ENCODE data around the gene SMPDL3A.

Gene SMPDL3A

DNA sequence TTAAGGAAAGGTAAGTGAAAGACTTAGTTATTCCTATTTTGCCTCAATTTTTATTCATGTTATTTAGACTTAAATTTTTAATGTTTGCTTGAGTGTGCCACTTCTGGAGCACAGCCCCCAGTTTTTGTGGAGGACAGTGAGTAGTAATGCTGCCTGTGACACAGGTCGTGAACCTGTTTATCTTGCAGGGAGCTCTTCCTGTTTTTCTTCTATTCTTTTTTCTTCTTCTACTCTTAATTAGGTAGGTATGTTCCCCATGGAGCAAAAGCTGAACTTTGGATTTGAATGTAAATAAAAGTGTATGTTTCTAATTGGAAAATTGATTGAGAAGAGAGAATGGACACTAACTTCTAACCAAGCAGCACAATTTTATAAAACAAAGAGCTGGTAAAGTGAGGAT, 12.3 kb downstream of the SMPDL3A start:
- in situ Hi-C loops (cut with HindIII; ENCODE audit: low sequenced_read_pairs) = loop anchor here (5.0 kb wide), 1 partner anchor 69 kb away; no protein-coding TSS in a partner anchor

DNA sequence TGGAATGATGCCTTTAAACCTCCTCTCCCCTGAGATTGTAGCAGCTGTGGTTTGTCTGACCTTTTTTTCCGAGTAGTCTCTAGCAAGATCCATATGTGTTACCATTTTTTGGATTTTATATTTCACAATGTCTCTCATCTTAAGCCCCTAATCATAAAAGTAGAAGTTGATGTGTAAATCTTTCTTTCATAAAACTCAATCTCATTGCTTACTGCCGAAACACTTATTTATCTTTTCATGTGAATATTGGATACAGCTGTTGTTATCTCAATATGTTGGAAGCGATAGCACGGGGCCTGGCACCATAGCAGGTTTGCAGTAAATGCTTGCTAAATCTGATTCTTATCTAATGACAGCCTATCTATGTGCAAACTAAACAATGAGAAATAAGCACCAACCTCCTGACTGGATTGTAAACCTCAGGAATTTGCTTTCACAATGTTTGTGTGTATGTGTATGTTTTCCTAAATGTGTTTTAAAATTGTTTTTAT, 14.2 kb downstream of the SMPDL3A start:
- in situ Hi-C loops (cut with HindIII; ENCODE audit: low sequenced_read_pairs) = loop anchor here (5.0 kb wide), 1 partner anchor 71 kb away; no protein-coding TSS in a partner anchor

DNA sequence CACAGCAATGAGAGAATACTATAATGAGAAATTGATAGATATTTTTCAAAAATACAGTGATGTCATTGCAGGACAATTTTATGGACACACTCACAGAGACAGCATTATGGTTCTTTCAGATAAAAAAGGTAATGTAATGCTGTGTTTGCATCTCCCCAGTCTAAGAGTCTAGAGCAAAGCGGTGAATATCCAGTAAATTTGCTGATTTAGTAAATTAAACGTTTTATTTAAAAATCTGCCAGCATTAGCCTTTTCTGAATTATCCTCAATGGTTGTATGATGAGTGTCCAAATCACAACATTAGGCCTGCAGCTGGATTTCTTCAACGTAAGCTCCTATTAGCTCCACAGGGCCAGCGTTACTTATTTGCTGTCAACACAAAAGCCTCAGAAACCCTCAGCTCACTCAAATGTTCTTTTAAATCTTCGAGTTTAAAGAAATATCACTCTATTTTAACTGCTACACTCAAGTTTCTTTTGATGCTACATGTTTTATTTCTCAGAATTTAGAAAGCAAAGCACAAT, 16.0 kb downstream of the SMPDL3A start:
- in situ Hi-C loops (cut with HindIII; ENCODE audit: low sequenced_read_pairs) = loop anchor here (5.0 kb wide), 1 partner anchor 73 kb away; no protein-coding TSS in a partner anchor

DNA sequence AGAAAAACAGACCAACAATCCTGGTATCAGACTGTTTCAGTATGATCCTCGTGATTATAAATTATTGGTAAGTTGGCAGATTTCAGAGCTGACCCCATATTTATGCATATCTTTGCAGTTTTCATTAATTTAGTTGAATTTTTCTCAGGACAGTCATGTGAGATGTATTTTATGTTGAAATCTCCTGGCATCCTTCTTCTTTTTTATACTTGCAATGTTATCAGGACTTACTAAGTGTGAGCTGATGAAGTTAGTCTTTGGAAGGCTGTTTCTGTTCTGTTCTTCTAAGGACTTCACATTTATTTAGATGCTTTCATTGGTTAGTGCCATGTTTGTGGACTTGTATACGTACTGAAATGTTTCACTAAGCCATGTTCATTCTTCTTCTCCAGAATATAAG, 17.2 kb downstream of the SMPDL3A start:
- in situ Hi-C loops (cut with HindIII; ENCODE audit: low sequenced_read_pairs) = no loop called here

DNA sequence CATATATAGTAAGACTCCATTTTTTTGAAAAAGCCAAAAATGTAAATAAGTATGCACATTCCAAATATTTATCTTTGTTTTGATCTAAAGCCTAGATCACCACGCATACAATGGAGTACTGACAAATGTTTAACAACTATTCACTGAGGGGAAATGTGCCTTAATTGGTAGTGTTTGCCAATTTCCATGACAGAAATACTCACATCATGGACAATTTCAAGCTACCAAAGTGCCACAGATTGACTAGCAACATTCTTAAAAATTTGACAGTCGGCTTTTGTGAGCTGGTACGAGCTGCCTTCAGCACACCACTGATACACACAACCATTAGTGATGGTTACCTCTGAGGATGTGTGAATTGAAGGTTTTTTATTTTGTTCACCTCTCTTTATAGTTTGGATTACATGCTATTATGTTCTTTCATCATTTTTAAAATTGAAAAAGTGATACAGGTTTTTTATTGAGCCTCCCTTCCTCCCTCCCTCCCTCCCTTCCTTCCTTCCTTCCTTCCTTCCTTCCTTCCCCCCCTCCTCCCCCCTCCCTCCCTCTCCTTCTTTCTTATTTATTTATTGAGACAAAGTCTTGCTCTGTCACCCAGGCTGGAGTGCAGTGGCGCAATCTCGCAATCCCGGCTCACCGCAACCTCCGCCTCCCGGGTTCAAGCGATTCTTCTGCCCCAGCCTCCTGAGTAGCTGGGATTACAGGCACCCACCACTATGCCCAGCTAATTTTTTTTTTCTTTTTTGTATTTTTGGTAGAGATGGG, 19.2 kb downstream of the SMPDL3A start:
- in situ Hi-C loops (cut with HindIII; ENCODE audit: low sequenced_read_pairs) = no loop called here

DNA sequence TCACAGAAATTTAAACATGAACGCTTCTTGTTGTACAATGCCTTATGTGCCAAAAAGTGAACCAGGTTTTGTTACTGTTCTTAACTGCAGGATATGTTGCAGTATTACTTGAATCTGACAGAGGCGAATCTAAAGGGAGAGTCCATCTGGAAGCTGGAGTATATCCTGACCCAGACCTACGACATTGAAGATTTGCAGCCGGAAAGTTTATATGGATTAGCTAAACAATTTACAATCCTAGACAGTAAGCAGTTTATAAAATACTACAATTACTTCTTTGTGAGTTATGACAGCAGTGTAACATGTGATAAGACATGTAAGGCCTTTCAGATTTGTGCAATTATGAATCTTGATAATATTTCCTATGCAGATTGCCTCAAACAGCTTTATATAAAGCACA, 19.9 kb downstream of the SMPDL3A start:
- in situ Hi-C loops (cut with HindIII; ENCODE audit: low sequenced_read_pairs) = no loop called here

DNA sequence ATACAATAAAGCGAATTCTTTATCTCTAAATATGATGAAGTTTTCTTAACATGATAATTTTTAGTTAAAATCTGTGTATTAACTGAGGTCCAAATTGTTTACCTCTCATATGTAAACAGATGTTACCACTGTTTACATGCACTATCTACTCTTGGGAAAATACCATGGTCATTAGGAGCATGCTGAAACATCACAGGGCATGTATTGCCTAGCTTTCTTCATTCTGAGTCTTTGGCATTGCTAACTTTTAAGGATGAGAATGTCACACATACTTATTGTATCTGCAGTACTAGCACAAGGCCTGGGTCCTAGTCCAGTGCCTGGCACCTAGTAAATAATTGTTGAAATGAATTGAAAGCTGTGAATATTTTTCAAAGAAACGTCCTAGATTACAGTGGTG, 20.6 kb downstream of the SMPDL3A start:
- in situ Hi-C loops (cut with HindIII; ENCODE audit: low sequenced_read_pairs) = no loop called here

DNA sequence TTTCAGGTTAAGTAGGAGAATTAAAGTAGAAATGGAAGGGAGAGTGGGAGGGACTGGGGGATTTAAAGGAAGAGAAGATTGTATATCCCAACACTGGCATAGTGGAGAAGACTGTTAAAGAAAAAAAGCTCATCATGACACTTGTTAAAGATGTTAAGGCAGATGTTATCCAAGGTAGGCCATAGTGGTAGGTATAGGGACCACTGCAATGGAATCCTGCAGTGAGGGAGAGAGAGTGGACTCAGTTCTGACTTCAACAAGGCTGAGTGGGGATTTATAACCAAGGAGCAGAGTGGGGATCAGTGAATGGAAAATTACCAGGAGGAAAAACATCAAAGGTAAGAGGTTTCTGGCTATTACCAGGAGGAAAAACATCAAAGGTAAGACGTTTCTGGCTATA, 21.1 kb downstream of the SMPDL3A start:
- in situ Hi-C loops (cut with HindIII; ENCODE audit: low sequenced_read_pairs) = no loop called here

DNA sequence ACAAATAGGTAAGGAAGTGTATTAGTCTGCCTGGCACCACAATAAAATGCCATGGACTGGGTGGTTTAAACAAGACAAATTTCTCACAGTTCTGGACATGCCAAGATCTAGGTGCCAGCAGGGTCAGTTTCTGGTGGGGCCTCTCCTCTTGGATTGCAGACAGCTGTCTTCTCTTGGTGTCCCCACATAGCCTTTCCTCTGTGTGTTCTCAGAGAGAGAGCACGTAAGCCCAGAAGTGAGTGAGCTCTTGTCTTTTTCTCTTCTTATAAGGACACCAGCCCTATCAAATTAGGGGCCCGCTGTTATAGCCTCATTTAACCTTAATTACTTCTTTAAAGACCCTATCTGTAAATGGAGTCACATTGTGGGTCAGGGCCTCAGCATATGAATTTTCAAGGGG, 28.3 kb downstream of the SMPDL3A start:
- in situ Hi-C loops (cut with HindIII; ENCODE audit: low sequenced_read_pairs) = no loop called here

DNA sequence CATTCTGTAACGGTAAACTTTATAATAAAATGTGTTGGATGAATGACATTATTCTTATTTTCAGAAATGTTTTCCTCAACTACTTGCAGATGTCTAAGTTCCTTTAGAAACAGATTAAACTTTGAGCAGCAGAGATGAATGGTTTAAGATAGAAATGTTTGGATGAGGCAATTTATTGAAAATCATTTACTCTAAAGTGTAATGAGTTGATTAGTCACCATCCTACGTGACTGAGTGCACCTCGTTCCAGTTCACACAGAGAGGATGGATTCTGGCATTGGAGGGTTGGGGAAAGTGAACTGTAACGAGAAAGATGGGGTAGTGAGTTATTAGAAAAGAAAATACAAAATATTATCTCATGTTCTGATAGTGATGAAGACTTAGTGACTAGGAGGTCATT, 28.7 kb downstream of the SMPDL3A start:
- in situ Hi-C loops (cut with HindIII; ENCODE audit: low sequenced_read_pairs) = no loop called here

DNA sequence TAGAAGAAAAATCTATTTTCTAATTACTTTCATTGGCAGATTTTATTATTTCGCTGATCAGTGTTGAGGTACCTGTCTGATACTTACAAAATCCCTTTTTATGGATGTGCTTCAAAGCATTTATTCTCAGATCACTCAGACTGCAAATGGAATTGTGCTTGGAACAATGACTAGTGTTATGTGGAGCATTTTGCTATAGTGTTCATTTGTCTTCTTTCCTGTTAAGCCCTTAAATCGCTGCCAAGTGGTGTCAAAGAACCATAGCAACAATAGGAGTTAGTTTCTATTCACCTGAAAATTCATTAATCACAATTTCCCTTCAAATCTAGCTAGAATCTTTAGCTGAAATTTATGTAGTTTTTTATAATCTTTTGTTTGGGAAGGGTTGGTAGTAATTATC, 29.8 kb downstream of the SMPDL3A start:
- in situ Hi-C loops (cut with HindIII; ENCODE audit: low sequenced_read_pairs) = no loop called here

DNA sequence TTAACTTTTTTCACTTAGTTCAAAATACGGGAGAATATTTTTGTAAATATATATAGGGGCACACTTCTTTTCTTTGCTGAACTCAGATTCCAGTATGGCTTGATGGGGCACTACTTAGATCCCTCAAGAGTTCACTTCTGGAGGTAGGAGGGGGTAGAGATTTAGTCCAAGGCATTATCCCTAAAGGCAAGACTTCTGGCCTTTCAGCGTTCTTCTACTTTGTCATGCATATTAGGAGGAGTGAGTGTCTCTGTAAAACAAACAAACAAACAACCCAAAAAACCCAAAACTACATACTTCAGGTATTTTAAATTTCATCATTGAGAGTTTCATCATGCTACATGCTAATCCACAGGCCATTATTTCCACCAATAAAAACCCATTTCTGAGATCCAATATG, 32.0 kb downstream of the SMPDL3A start:
- in situ Hi-C loops (cut with HindIII; ENCODE audit: low sequenced_read_pairs) = no loop called here

DNA sequence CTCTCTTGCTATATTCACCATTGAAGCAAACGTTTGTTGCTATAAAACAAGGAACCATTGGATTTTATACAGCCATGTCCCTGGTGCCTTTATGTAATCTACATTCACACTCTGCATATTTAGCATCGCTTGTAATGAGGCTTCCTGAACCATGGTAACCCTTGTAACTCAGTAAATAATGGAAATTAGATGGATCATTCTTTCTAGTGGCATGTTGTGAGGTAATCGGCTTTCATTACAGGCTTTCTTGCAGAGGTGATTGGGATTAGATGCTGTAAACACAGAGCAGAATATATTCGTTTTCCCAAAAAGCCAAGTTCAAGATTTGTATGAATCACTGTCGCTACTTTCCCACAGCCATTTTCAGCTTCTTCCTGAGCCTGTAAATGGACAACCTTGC, 36.1 kb downstream of the SMPDL3A start:
- in situ Hi-C loops (cut with HindIII; ENCODE audit: low sequenced_read_pairs) = no loop called here

DNA sequence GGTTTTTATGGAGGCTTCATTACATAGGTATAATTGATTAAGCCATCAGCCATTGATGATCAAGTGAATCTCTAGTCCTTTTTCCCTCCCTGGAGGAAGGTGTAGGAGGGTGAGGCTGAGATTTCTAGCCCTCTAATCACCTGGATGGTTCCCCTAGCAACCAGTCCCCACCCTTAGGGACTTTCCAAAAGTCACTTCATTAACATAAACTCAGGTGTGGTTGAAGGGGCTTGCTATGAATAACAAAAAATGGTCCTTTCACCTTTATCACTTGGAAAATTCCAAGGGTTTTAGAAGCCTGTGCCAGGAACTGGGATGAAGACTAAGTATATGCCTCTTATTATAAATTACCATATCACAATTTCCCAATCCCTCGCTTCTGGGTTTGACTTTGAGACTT, 40.4 kb downstream of the SMPDL3A start:
- in situ Hi-C loops (cut with HindIII; ENCODE audit: low sequenced_read_pairs) = no loop called here

DNA sequence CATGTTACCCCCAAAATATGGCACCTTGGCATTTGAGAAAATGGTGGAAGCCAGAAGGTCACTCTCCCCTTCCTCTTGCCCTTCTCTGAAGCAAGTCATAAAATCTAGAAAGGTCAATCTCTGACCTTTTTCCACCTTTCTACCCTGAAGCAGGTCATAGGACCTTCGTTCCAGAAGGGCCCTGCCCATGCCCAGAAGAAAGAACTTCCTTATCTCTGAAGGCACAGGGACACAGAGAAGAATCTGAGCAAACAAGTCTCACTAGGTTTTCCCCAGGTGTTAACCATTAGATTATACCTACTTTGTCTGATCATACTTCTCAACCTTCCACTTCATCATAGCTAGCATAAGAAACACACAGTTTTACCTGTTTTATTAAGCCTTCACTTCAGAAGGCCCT, 42.5 kb downstream of the SMPDL3A start:
- in situ Hi-C loops (cut with HindIII; ENCODE audit: low sequenced_read_pairs) = no loop called here

DNA sequence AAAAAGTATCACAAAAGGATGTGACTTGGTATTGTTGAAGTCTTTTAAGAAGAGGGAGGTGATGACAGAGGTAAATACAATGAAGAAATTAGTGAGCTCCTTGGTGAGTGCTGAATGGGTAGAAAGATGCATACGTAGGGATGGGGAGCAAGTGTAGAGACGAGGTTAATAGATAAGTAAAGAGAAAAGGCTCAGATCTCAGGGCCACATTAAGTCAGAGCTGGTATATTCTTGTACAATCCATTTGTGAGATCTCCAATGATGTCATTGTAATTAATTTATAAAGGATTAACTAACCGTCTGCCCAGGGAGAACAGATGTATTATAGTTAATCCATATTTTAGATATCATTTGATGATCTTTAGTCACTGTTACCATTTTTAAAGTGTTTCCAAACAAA, 43.4 kb downstream of the SMPDL3A start:
- in situ Hi-C loops (cut with HindIII; ENCODE audit: low sequenced_read_pairs) = no loop called here

DNA sequence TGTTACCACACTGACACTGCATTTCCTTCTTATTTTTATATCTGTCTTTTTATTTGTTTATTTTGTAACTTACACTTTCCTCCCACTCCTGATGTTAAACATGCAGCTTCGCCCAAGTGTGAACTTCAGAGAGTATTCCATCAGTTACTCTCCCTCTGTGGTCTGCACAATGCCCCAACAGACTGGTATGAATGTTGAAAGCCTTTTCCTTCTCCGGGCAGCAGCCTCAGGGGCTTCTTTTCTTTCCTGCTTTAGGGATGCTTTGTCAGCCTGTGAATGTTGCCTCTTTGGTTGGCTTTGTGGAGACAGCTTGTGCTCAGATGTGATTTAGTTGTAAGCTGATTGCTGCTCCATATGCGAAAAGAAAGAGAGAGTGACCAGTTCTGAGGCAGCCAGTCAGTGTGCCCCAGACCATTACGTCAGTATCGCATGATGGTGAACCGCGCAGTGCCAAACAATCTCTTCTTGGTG, 44.0 kb downstream of the SMPDL3A start:
- in situ Hi-C loops (cut with HindIII; ENCODE audit: low sequenced_read_pairs) = no loop called here

DNA sequence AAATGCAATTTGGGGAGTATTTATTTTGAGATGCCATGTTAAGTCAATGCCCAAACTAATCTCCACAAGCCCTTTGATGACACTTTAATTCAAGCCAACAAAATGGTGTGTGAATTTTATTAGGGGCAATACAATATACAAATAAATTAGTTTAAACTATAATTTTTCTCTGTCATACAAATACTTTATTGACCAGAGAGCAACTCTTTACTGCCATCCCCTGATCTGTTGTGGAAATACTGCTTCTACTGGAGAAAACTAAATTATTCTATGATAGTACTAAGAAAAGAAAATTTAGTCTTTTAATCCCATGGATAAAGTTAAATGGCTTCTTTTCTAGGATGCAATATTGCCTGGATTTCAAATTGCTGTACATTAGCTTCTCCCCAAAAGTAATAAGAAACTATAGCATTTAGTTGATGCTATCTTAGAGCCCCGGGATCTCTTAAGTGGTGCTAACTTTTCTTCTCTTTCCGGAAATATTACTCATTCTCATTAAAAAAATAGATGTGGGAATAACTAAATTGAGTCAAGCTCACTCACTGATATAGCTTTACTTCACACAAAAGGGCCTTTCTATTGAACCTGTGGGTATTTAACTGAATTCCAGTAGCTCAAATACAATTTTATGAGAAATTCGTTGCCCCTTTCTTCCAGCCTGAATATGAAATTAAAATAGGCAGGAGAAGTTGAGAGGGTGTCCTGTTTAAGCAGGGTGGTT, 49.2 kb downstream of the SMPDL3A start:
- in situ Hi-C loops (cut with HindIII; ENCODE audit: low sequenced_read_pairs) = no loop called here

DNA sequence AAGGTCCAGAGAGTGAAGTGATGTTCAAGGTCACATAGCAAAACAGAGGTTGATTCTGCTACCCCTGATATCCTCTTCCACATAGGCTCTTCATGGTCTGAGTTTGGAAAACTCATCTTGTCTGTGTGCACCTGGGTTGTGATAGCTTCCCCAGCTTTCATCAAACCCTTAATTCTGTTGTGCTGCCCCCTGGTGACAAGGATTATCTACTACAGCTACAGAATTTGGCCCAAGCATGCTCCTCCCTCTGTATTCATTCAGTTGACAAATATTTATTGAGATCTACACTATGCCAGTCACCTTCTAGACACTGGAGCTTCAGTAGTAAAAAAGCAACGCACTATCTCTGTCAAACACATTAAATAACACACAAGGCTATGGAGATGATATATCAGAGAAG, 50.4 kb downstream of the SMPDL3A start:
- in situ Hi-C loops (cut with HindIII; ENCODE audit: low sequenced_read_pairs) = no loop called here

DNA sequence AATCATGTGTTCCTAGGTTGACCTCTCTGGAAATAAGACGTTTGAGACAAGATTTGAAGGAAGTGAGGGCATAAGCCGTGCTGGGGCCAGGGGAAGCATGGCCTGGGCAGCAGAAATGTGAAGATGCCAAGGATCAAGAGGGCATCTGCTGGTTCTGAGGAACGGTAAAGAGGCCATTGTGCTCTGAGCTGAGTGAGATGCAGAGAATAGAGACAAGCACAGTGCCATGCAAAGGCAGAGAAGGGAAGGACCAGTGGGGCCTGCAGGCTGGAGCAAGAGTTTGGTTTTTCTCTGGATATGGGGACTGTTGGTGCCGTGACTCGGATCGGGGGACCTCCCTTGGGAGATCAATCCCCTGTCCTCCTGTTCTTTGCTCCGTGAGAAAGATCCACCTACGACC, 50.8 kb downstream of the SMPDL3A start:
- in situ Hi-C loops (cut with HindIII; ENCODE audit: low sequenced_read_pairs) = no loop called here

DNA sequence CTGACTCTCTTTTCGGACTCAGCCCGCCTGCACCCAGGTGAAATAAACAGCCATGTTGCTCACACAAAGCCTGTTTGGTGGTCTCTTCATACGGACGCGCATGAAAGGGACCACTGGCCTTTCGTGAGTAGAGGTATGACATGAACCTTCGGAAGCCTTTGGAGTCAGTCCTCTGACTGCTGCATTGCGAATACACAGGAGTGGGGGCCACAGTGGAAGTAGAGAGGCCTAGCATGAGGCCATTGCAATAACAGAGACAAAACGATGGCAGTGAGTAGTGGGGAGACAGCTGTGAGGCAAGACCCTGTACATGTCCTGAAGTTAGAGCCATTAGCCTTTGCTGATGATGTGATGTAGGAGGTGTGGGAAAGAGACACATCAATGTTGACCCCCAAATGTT, 56.4 kb downstream of the SMPDL3A start:
- in situ Hi-C loops (cut with HindIII; ENCODE audit: low sequenced_read_pairs) = no loop called here
